SK-N-DZ (cell line): ENCODE data around the gene EFNA4. TPM values are rescaled to one million over a fixed set of nuclear protein-coding genes. Genes with fewer than 3 reads are reported as not detected.

Experiments used
- DNase-seq: peaks from one replicate; pipeline ENCODE4 v3.0.0-alpha.2; 2015; ENCODE audit warnings: low spot score
- polyA plus RNA-seq, 2 experiments: library from polyadenylated mRNA; depleted of rRNA; stranded (reverse); fragments of >200 nt; gene quantifications; 2 replicates each; pipeline ENCODE4 v1.2.3, GENCODE V29; 2014

Gene EFNA4
- polyA plus RNA-seq (2014; cell fraction: cytosol; rRNA removed): 12.7 and 13.3 TPM in 2 replicates
- 9.2 and 10.1 TPM in 2 replicates for polyA plus RNA-seq (2014; cell fraction: nucleus; rRNA removed)

GRCh38 chr1:155063550-155064110, at the start of gene EFNA4:
EFNA4 (plus strand) TSS chr1:155063740; CDS start chr1:155063824, 84 bp downstream.
- peak; percentile 87 for DNase-seq

GRCh38 chr1:155014709-155015508, 48.6 kb upstream of the EFNA4 start:
- DNase-seq: no peak

GRCh38 chr1:155015527-155016230, 47.9 kb upstream of the EFNA4 start:
- DNase-seq: no peak

GRCh38 chr1:155016231-155016831, 47.2 kb upstream of the EFNA4 start:
- no peak for DNase-seq

- DNase-seq: peak; percentile 94
These were observed 46.2 kb upstream of the EFNA4 start for GRCh38 chr1:155017041-155017945.

- no peak for DNase-seq
These were observed 45.6 kb upstream of the EFNA4 start for GRCh38 chr1:155017946-155018316.

- DNase-seq: no peak
These were observed 44.8 kb upstream of the EFNA4 start for GRCh38 chr1:155018617-155019348.

- no peak for DNase-seq
These were observed 43.9 kb upstream of the EFNA4 start for GRCh38 chr1:155019377-155020245.

- DNase-seq: no peak
These were observed 41.2 kb upstream of the EFNA4 start for GRCh38 chr1:155022136-155022926.

- no peak for DNase-seq
These were observed 40.7 kb upstream of the EFNA4 start for GRCh38 chr1:155022927-155023236.

GRCh38 chr1:155023627-155024026, 39.9 kb upstream of the EFNA4 start:
- no peak for DNase-seq

GRCh38 chr1:155024315-155024714, 39.2 kb upstream of the EFNA4 start:
- no peak for DNase-seq

- DNase-seq: no peak
These were observed 37.4 kb upstream of the EFNA4 start for GRCh38 chr1:155026154-155026553.

- DNase-seq: no peak
These were observed 37.0 kb upstream of the EFNA4 start for GRCh38 chr1:155026588-155026987.

- DNase-seq: no peak
These were observed 33.9 kb upstream of the EFNA4 start for GRCh38 chr1:155029513-155030242.

GRCh38 chr1:155030243-155030795, 33.2 kb upstream of the EFNA4 start:
- no peak for DNase-seq

GRCh38 chr1:155030899-155031298, 32.6 kb upstream of the EFNA4 start:
- DNase-seq: no peak

- DNase-seq: no peak
These were observed 30.7 kb upstream of the EFNA4 start for GRCh38 chr1:155032886-155033285.
